ENCODE results near the gene CROCC2. TPM values are rescaled to one million over a fixed set of nuclear protein-coding genes. Genes with fewer than 3 reads are reported as not detected.
A peak's percentile ranks its signal among the peaks of the same experiment; 100 is the strongest.

The CROCC2 gene
- total and polyA plus RNA-seq, 3 experiments from 2014 or later = not detected

- Mint-ChIP-seq H3K4me3 (no peak overlapping the region), H3K27ac (no peak overlapping the region), H3K36me3 (no peaks in the 10 kb centered on the region), H3K9me3 (no peaks in the 10 kb centered on the region), H3K4me1 (no peaks in the 10 kb centered on the region), H3K27me3 (peaks cover under 1 to 4% of the 10 kb centered on the region in 2 donors)
- Histone ChIP-seq H3K36me3 (ENCODE audit: insufficient read depth, low read length) (no peaks in the 10 kb centered on the region), H3K4me1 (ENCODE audit: insufficient read depth, low read length) (no peaks in the 10 kb centered on the region), H3K27me3 (ENCODE audit: insufficient read depth, low read length, poor library complexity, severe bottlenecking) (no peaks in the 10 kb centered on the region), H3K27ac (ENCODE audit: low read depth, low read length) (no peak overlapping the region), H3K4me3 (ENCODE audit: low read length) (no peak overlapping the region), H3K9me3 (ENCODE audit: low read length) (no peaks in the 10 kb centered on the region)
- ChIA-PET CTCF (no interaction called here), POLR2A (no interaction called here)
- DNase-seq = no peak
Measured at GRCh38 chr2:240873805-240874714, 32.1 kb upstream of the CROCC2 start.

DNA sequence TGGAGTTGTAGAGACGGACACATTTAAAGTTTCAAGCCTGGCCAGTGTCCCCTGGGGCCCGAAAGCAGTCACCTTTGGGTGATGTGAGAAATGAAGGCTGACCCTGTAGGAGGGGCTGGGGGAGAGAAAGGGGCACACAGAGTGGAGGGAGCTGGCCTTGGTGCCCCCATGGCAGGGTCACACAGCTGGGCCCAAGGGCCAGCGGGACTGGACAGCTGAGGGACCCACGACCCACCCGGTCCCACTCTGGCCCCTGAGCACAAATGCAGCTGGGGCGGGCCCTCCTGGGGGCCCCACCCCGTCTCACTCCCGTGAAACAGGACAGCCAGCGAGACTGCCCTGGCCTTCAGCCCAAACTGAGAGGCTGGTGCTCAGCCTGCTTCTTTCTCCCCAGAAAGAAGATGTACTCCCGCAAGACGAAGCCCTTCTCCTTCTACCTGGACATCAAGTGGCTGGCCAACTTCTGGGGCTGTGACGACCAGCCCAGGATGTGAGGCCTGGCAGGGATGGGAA lies 31.4 kb upstream of the CROCC2 start:
- POLR2A ChIA-PET = no interaction called here
- Histone ChIP-seq H3K36me3 (ENCODE audit: insufficient read depth, low read length) (no peaks in the 10 kb centered on the region), H3K27ac (ENCODE audit: low read depth, low read length) (no peak overlapping the region), H3K4me3 (ENCODE audit: low read length) (no peak overlapping the region), H3K9me3 (ENCODE audit: low read length) (no peaks in the 10 kb centered on the region), H3K4me1 (ENCODE audit: insufficient read depth, low read length) (no peaks in the 10 kb centered on the region), H3K27me3 (ENCODE audit: insufficient read depth, low read length, poor library complexity, severe bottlenecking) (no peaks in the 10 kb centered on the region)
- Mint-ChIP-seq H3K4me1 (no peaks in the 10 kb centered on the region), H3K27ac (no peak overlapping the region), H3K27me3 (peaks cover 0 to under 1% of the 10 kb centered on the region in 2 donors), H3K36me3 (no peaks in the 10 kb centered on the region), H3K9me3 (no peaks in the 10 kb centered on the region), H3K4me3 (no peak overlapping the region)
- CTCF ChIA-PET = no interaction called here
- DNase-seq = peak in 1 of 5 donors; percentile 33

- POLR2A ChIA-PET = no interaction called here
Measured at GRCh38 chr2:240875228-240876034, 30.7 kb upstream of the CROCC2 start.

DNA sequence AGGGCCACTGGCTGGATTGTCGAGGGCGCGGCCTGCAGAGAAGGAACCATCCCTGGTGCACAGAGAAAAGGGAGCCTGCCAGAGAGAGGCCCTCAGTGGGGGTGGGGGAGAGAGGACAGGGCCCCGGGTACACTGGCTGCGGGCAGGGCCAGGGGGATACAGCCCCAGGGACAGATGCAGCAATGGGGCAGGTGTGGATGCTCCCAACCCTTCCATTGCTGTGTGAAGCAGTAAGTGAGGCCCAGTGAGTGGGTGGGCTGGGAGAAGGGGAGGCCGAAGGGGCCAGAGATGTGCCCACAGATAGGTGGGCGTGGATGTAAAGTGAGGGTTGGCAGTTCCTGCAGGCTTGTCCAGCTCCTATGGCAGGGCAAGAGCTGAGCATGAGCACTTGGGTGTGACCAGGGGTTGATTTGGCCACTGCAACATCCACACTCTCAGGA lies 30.1 kb upstream of the CROCC2 start:
- no peaks in the 10 kb centered on the region for H3K36me3 Mint-ChIP-seq
- no peak for DNase-seq
- no peaks in the 10 kb centered on the region for H3K27me3 ChIP-seq (ENCODE audit: insufficient read depth, low read length, poor library complexity, severe bottlenecking)
- H3K27ac ChIP-seq (ENCODE audit: low read depth, low read length) = no peak overlapping the region
- H3K9me3 ChIP-seq (ENCODE audit: low read length) = no peaks in the 10 kb centered on the region
- H3K27me3 Mint-ChIP-seq = no peaks in the 10 kb centered on the region
- POLR2A ChIA-PET = no interaction called here
- H3K4me3 Mint-ChIP-seq = no peak overlapping the region
- H3K36me3 ChIP-seq (ENCODE audit: insufficient read depth, low read length) = no peaks in the 10 kb centered on the region
- no peaks in the 10 kb centered on the region for H3K9me3 Mint-ChIP-seq
- H3K4me1 Mint-ChIP-seq = no peaks in the 10 kb centered on the region
- no peaks in the 10 kb centered on the region for H3K4me1 ChIP-seq (ENCODE audit: insufficient read depth, low read length)
- H3K27ac Mint-ChIP-seq = no peak overlapping the region
- no peak overlapping the region for H3K4me3 ChIP-seq (ENCODE audit: low read length)
- CTCF ChIA-PET = no interaction called here

More at GRCh38 chr2:240875228-240876034, 30.7 kb upstream of the CROCC2 start:
- Mint-ChIP-seq H3K36me3 (no peaks in the 10 kb centered on the region), H3K4me1 (no peaks in the 10 kb centered on the region), H3K27me3 (no peaks in the 10 kb centered on the region), H3K27ac (no peak overlapping the region), H3K9me3 (no peaks in the 10 kb centered on the region), H3K4me3 (no peak overlapping the region)
- Histone ChIP-seq H3K4me3 (ENCODE audit: low read length) (no peak overlapping the region), H3K9me3 (ENCODE audit: low read length) (no peaks in the 10 kb centered on the region), H3K4me1 (ENCODE audit: insufficient read depth, low read length) (no peaks in the 10 kb centered on the region), H3K27me3 (ENCODE audit: insufficient read depth, low read length, poor library complexity, severe bottlenecking) (no peaks in the 10 kb centered on the region), H3K27ac (ENCODE audit: low read depth, low read length) (no peak overlapping the region), H3K36me3 (ENCODE audit: insufficient read depth, low read length) (no peaks in the 10 kb centered on the region)
- DNase-seq = peak in 1 of 5 donors; percentile 30
- CTCF ChIA-PET = no interaction called here

DNA sequence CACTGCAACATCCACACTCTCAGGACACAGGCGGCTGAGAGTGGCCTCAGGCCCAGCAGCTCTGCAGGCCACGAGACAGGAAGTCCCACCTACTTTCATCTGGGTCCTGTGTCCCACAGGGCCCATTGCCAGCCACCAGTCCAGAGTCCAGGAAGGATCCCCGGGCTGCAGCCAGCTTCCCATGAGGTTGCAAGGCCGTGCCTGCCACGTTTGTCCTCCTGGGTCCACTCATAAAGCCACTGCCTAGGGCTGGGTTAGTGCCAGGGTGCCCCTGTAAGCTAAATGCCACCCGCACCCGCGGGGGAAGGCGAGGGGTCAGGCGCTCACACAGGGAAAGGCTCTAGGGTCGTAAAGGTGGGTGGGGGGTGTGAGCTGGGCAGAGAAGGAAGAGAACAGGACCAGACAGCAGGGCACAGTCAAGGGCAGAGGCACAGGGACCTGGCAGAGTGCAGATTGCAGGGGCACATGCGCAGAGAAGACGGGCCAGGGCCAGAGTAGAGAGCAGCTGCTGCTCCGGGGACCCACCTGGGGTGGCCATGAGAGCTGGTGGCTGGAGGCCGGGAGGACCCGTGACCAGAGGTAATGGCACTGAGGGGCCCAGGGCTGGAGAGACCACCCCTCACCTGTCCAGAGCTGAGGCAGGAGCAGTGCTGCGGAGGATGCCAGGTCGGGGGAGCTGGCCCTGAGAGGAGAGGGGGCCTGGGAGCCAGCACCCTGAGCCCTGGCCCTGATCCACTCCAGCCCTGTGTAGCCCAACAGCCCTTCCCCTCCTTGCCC lies 29.5 kb upstream of the CROCC2 start:
- Mint-ChIP-seq H3K36me3 (no peaks in the 10 kb centered on the region), H3K27me3 (no peaks in the 10 kb centered on the region), H3K27ac (peak overlapping the region in 1 of 8 donors; percentile 56), H3K4me3 (no peak overlapping the region), H3K4me1 (no peaks in the 10 kb centered on the region), H3K9me3 (no peaks in the 10 kb centered on the region)
- H3K9me3 ChIP-seq (ENCODE audit: low read length) = no peaks in the 10 kb centered on the region
- H3K27ac ChIP-seq (ENCODE audit: low read depth, low read length) = no peak overlapping the region
- H3K4me3 ChIP-seq (ENCODE audit: low read length) = no peak overlapping the region
- H3K36me3 ChIP-seq (ENCODE audit: insufficient read depth, low read length) = no peaks in the 10 kb centered on the region
- no peak for DNase-seq
- H3K27me3 ChIP-seq (ENCODE audit: insufficient read depth, low read length, poor library complexity, severe bottlenecking) = no peaks in the 10 kb centered on the region
- ChIA-PET POLR2A (no interaction called here), CTCF (no interaction called here)
- H3K4me1 ChIP-seq (ENCODE audit: insufficient read depth, low read length) = no peaks in the 10 kb centered on the region

DNA sequence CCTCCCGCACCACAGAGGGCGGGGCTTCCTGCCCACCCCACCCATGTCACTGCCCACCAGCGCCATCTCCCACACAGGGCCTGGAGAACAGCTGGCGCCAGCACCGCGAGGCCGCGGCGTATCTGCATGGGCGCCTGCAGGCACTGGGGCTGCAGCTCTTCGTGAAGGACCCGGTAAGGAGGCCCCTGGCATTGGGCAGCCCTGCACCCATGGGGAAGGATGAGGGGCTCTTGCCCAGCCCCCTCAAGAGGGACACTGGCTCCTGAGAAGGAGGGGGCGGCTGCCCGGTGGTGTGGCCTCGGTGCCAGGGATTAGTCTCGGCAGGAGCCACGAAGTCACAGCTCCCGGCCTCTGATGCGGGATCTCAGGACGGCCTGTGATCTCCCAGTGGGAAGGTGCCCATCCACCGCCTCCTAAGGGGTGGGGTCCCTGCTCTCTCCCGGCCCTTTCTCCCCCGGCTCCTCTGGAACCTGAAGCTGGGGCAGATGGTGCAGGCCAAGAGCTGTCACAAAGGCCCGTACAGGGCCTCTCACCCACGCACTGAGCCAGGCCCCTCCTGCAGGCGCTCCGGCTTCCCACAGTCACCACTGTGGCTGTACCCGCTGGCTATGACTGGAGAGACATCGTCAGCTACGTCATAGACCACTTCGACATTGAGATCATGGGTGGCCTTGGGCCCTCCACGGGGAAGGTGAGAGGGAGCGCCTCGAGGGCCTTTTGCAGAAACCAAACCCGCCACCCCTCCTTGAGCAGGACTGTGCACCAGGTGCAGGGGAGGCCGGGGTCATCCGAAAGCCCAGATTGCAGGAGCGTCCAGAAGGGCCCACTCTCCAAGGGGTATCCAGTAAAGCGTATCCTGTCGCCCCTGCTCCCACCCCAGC lies 28.4 kb upstream of the CROCC2 start:
- no peaks in the 10 kb centered on the region for H3K27me3 Mint-ChIP-seq
- Histone ChIP-seq H3K4me1 (ENCODE audit: insufficient read depth, low read length) (no peaks in the 10 kb centered on the region), H3K4me3 (ENCODE audit: low read length) (no peak overlapping the region), H3K9me3 (ENCODE audit: low read length) (no peaks in the 10 kb centered on the region), H3K36me3 (ENCODE audit: insufficient read depth, low read length) (no peaks in the 10 kb centered on the region), H3K27ac (ENCODE audit: low read depth, low read length) (no peak overlapping the region), H3K27me3 (ENCODE audit: insufficient read depth, low read length, poor library complexity, severe bottlenecking) (no peaks in the 10 kb centered on the region)
- no peak overlapping the region for H3K4me3 Mint-ChIP-seq
- ChIA-PET POLR2A (no interaction called here), CTCF (no interaction called here)
- DNase-seq = no peak
- H3K9me3 Mint-ChIP-seq = no peaks in the 10 kb centered on the region
- no peak overlapping the region for H3K27ac Mint-ChIP-seq
- H3K4me1 Mint-ChIP-seq = no peaks in the 10 kb centered on the region
- no peaks in the 10 kb centered on the region for H3K36me3 Mint-ChIP-seq

DNA sequence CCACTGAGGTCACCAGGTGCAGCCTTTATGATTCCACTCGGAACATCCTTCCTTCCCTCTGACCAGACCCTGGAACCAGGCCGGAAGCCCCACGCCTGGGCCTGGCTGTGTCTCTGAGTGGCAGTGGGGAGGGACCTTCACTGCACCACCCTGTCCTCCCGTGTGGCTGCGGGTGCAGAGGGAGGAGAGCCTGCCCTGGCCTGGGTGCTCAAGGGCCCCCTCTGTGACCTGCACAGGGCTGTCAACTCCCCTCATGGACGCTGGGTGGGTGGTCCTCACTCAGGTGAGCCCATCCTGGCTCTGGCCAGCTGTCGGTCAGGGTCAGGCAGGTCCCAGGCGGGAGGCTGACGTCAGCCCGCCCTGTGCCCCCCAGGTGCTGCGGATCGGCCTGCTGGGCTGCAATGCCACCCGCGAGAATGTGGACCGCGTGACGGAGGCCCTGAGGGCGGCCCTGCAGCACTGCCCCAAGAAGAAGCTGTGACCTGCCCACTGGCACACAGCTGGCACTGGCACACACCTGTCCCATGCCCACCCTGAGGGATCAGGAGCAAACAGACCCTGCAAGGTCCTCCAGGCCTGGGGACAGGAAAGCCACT lies 27.7 kb upstream of the CROCC2 start:
- Mint-ChIP-seq H3K27ac (no peak overlapping the region), H3K4me1 (no peaks in the 10 kb centered on the region), H3K9me3 (no peaks in the 10 kb centered on the region), H3K27me3 (no peaks in the 10 kb centered on the region), H3K36me3 (no peaks in the 10 kb centered on the region), H3K4me3 (no peak overlapping the region)
- Histone ChIP-seq H3K36me3 (ENCODE audit: insufficient read depth, low read length) (no peaks in the 10 kb centered on the region), H3K27ac (ENCODE audit: low read depth, low read length) (no peak overlapping the region), H3K27me3 (ENCODE audit: insufficient read depth, low read length, poor library complexity, severe bottlenecking) (no peaks in the 10 kb centered on the region), H3K4me1 (ENCODE audit: insufficient read depth, low read length) (no peaks in the 10 kb centered on the region), H3K9me3 (ENCODE audit: low read length) (no peaks in the 10 kb centered on the region), H3K4me3 (ENCODE audit: low read length) (no peak overlapping the region)
- CTCF ChIA-PET = no interaction called here
- POLR2A ChIA-PET = no interaction called here
- peak in 1 of 5 donors; percentile 34 for DNase-seq

All from CD8-positive, alpha-beta memory T cell (primary cell).